GM18505 (cell line): Measurements from ENCODE around the gene ASGR2.

Experiments
- ATAC-seq: cut with Tn5 transposase; IDR thresholded peaks from one replicate; pipeline ENCODE4 v1.9.1; 2021; ENCODE audit not compliant: unreplicated experiment
- POLR2A ChIP-seq: IDR thresholded peaks from 4 replicates; pipeline ENCODE4 v1.6.1; 2011; ENCODE audit warnings: borderline replicate concordance; ENCODE audit not compliant: insufficient read depth, insufficient read length; ENCODE audit errors: extremely low read depth

Gene ASGR2

GRCh38 chr17:7058831-7059447, 55.7 kb downstream of the ASGR2 start:
- ATAC-seq, result no peak
- TF ChIP-seq POLR2A, result no peak

GRCh38 chr17:7056386-7056785, 58.2 kb downstream of the ASGR2 start:
- TF ChIP-seq POLR2A, result no peak

More at GRCh38 chr17:7056386-7056785, 58.2 kb downstream of the ASGR2 start:
- no peak for ATAC-seq
